ENCODE results near the gene IQSEC3. TPM values are rescaled to one million over a fixed set of nuclear protein-coding genes. Genes with fewer than 3 reads are reported as not detected.

Gene IQSEC3
- total RNA-seq, 6 donors from 2014 or later, result 2.1 to 19.0 (median 8.2) TPM

DNA sequence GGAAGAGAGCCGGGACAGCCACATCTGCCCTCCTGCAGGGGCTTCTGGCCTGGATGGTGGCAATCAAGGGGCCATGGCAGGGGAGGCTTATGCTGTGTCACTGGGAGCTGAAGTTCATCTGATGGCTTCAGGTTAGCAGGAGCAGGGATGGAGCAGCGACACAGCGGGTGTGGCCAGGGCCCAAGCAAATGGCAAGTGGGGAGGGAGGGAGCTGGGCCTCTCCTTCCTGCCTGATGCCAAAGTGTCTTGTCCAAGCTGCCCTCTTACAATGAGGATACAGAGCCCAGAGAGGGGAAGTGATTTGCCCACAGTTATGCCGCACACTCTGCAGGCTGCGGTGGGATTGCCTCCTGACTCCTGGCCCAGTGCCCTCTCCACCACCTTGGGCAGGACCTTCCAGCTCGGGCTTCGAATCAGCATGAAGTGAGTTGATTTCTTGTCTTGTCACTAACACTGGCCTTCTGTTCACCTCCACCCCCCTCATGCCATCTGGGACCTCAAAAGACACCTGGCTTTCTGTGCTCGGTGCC, 51.3 kb downstream of the IQSEC3 start:
- H3K27me3 ChIP-seq, result no peaks in the 10 kb centered on the region
- ATAC-seq (ENCODE audit: low FRiP score in 2 of 2) (peak; percentile 13 to 16), DNase-seq (no peak)
- no peak overlapping the region for H3K27ac ChIP-seq
- H3K4me1 ChIP-seq, result no peaks in the 10 kb centered on the region
- H3K36me3 ChIP-seq, result no peaks in the 10 kb centered on the region
- 77 to 85% methylated on average over 7 to 8 of the region's 8 CpGs for WGBS, 2 donors
- TF ChIP-seq CTCF (IDR thresholded peaks at IDR 0.05) (no peak), EP300 (IDR thresholded peaks at IDR 0.05) (no peak), POLR2A (IDR thresholded peaks at IDR 0.05) (no peak)
- H3K9me3 ChIP-seq, result no peaks in the 10 kb centered on the region
- no peak overlapping the region for H3K4me3 ChIP-seq

DNA sequence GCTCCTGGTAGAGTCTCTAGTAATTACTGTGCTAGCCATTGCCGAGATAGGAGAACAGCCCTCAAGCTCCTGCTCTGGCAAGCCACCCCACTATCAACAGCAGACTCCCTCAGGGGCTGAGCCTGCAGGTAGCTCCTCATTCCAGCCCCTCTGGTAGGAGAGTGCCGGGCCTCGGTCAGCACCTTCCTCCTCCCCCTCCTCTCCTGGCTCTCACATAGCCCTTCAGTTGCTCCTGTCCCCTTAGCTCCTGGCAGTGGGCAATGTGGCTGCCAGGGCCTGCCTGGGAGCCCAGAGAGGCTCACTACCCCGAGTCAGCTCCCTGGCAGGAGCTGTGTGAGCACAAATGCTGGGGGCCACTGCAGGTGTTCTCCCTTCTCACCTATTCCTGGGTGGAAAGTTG, 52.0 kb downstream of the IQSEC3 start:
- no peaks in the 10 kb centered on the region for H3K9me3 ChIP-seq
- no peak overlapping the region for H3K27ac ChIP-seq
- H3K4me3 ChIP-seq, result no peak overlapping the region
- ATAC-seq (ENCODE audit: low FRiP score in 2 of 2), result no peak
- H3K27me3 ChIP-seq, result no peaks in the 10 kb centered on the region
- H3K36me3 ChIP-seq, result no peaks in the 10 kb centered on the region
- no peaks in the 10 kb centered on the region for H3K4me1 ChIP-seq
- DNase-seq, result no peak
- WGBS, 2 donors, result 70 to 75% methylated on average over 1 to 4 of the region's 4 CpGs
- TF ChIP-seq CTCF (IDR thresholded peaks at IDR 0.05) (no peak), EP300 (IDR thresholded peaks at IDR 0.05) (no peak), POLR2AphosphoS5 (IDR thresholded peaks at IDR 0.05) (no peak), POLR2A (IDR thresholded peaks at IDR 0.05) (no peak)

DNA sequence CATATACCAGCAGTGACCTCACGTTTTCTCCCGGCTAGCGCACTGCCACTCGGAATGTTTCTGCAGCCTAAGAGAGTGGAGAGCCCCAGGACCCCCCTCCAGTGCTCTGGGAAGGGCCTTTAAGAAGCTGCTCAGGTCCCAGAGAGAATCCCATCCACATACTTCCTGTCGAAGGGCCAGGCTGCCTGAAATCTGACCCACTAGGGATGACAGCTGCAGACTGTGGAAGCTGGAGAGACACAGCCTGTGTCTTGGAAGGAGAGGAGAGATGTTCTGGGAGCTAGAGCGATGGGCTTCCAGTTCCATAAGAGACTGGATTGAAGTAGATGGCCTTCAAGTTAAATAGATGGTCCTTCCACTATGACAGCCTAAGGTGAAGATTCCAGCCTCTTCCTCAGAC, 54.4 kb downstream of the IQSEC3 start:
- WGBS, 2 donors, result 57 to 70% methylated on average over 6 of the region's 6 CpGs
- Histone ChIP-seq H3K36me3 (no peaks in the 10 kb centered on the region), H3K27me3 (no peaks in the 10 kb centered on the region), H3K27ac (no peak overlapping the region), H3K4me1 (no peaks in the 10 kb centered on the region), H3K9me3 (no peaks in the 10 kb centered on the region), H3K4me3 (no peak overlapping the region)
- no peak for DNase-seq
- ATAC-seq (ENCODE audit: low FRiP score in 2 of 2), result no peak
- no peak for TF ChIP-seq POLR2A (IDR thresholded peaks at IDR 0.05)
- TF ChIP-seq POLR2AphosphoS5 (IDR thresholded peaks at IDR 0.05), result no peak
- TF ChIP-seq EP300 (IDR thresholded peaks at IDR 0.05), result no peak
- no peak for TF ChIP-seq CTCF (IDR thresholded peaks at IDR 0.05)

GRCh38 chr12:121647-122046, 55.1 kb downstream of the IQSEC3 start:
- no peaks in the 10 kb centered on the region for H3K4me1 ChIP-seq
- no peak for TF ChIP-seq POLR2A (IDR thresholded peaks at IDR 0.05)
- TF ChIP-seq CTCF (IDR thresholded peaks at IDR 0.05), result no peak
- TF ChIP-seq POLR2AphosphoS5 (IDR thresholded peaks at IDR 0.05), result no peak
- no peak for TF ChIP-seq EP300 (IDR thresholded peaks at IDR 0.05)
- H3K36me3 ChIP-seq, result no peaks in the 10 kb centered on the region
- ATAC-seq (ENCODE audit: low FRiP score in 2 of 2) (no peak), DNase-seq (no peak)
- no peaks in the 10 kb centered on the region for H3K27me3 ChIP-seq
- no peak overlapping the region for H3K4me3 ChIP-seq
- H3K27ac ChIP-seq, result no peak overlapping the region
- no peaks in the 10 kb centered on the region for H3K9me3 ChIP-seq
- WGBS, 2 donors, result 84 to 92% methylated on average over 11 of the region's 11 CpGs

DNA sequence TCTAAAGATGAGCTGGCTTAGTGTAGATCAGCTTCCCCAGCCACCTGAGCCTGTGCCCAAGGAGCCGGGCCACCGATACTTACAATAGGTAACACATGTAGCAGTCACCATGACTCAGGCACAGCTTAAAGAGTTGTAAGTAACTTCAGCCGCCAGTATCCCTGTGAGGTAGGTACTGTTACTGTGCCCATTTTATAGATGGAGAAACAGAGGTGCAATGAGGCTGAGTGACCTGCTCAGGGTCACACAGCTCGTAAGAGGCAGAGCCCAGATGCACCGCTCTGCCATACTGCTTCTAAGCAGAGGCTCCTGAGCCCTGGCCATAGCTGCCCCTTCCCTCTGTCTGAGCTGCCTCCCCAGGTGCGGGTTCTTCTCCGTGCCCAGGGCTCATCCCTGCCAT, 58.5 kb downstream of the IQSEC3 start:
- ATAC-seq (ENCODE audit: low FRiP score in 2 of 2) (no peak), DNase-seq (no peak)
- no peaks in the 10 kb centered on the region for H3K27me3 ChIP-seq
- no peaks in the 10 kb centered on the region for H3K4me1 ChIP-seq
- 91% methylated on average over 7 of the region's 7 CpGs; no CpG with 5 or more reads in 1 of the 2 donors for WGBS, 2 donors
- no peak overlapping the region for H3K27ac ChIP-seq
- H3K9me3 ChIP-seq, result no peaks in the 10 kb centered on the region
- no peak overlapping the region for H3K4me3 ChIP-seq
- H3K36me3 ChIP-seq, result no peaks in the 10 kb centered on the region
- no peak for TF ChIP-seq EP300 (IDR thresholded peaks at IDR 0.05)
- TF ChIP-seq POLR2A (IDR thresholded peaks at IDR 0.05), result no peak
- TF ChIP-seq CTCF (IDR thresholded peaks at IDR 0.05), result no peak
- TF ChIP-seq POLR2AphosphoS5 (IDR thresholded peaks at IDR 0.05), result no peak

Data from upper lobe of left lung (tissue), 6 donors.